Skeletal muscle tissue (tissue), 4 donors: ENCODE results near the gene PRKCA. TPM values are rescaled to one million over a fixed set of nuclear protein-coding genes. Genes with fewer than 3 reads are reported as not detected.
"Not testable (repeated sequence)": the region's sequence is repeated elsewhere in the genome, so short reads cannot be mapped to it uniquely, and the experiment has no call there.

ENCODE experiments used
- H3K27ac ChIP-seq: one replicate; pipeline ENCODE4 v1.7.0; 2013; ENCODE audit warnings: mild to moderate bottlenecking, low read depth, low read length, inconsistent platforms
- H3K27me3 ChIP-seq, 3 donors: one replicate each; pipeline ENCODE4 v1.7.0; 2013; ENCODE audit warnings: low read length in 3 of 3; ENCODE audit not compliant: control insufficient read depth in 3 of 3, insufficient read depth in 3 of 3
- H3K36me3 ChIP-seq, 3 donors: one replicate each; pipeline ENCODE4 v1.7.0; 2013; ENCODE audit warnings: low read length in 3 of 3; ENCODE audit not compliant: control insufficient read depth in 3 of 3, insufficient read depth in 3 of 3
- H3K4me1 ChIP-seq, 3 donors: one replicate each; pipeline ENCODE4 v1.7.0; 2013; ENCODE audit warnings: low read length in 3 of 3, mild to moderate bottlenecking in 3 of 3; ENCODE audit not compliant: control insufficient read depth in 3 of 3, insufficient read depth in 3 of 3
- H3K4me3 ChIP-seq, 3 donors: one replicate each; pipeline ENCODE4 v1.7.0; 2013; ENCODE audit warnings: low read length in 3 of 3
- H3K9ac ChIP-seq, 3 donors: one replicate each; pipeline ENCODE4 v1.7.0; 2013; ENCODE audit warnings: low read length in 3 of 3, mild to moderate bottlenecking in 3 of 3, moderate library complexity in 2 of 3, low read depth in 1 of 3
- H3K9me3 ChIP-seq, 3 donors: one replicate each; pipeline ENCODE4 v1.7.0; 2013; ENCODE audit warnings: low read length in 3 of 3; ENCODE audit not compliant: control insufficient read depth in 3 of 3
- total RNA-seq: library from RNA; depleted of rRNA; stranded (reverse); fragments of >200 nt; gene quantifications from one replicate; pipeline ENCODE4 v1.2.3, GENCODE V29; 2014
- donor health status: Osteomylitis.

Gene PRKCA
- total RNA-seq, 1 donor from 2014 or later: 2.1 TPM

DNA sequence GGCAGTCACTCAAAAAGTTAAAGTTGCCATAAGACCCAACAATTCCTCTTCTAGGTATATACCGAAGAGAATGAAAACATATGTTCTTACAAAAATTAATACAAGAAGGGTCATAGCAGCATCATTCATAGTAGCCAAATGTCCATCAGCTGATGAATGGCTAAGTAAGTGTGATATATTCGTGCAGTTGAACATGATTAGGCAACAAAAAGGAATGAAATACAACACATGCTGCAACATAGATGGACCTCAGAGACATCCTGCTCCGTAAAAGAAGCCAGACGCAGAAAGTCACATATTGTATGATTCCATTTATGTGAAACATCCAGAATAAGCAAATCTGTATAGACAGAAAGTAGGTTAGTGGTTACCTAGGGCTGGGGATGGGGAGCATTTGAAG is 303.1 kb downstream of the PRKCA start:
- Histone ChIP-seq H3K36me3 (no peaks in the 10 kb centered on the region), H3K27me3 (no peaks in the 10 kb centered on the region), H3K4me1 (no peaks in the 10 kb centered on the region), H3K4me3 (no peak overlapping the region), H3K9ac (no peak overlapping the region), H3K9me3 (no peaks in the 10 kb centered on the region), H3K27ac (no peak overlapping the region)

GRCh38 chr17:66610361-66611133 is 308.1 kb downstream of the PRKCA start:
- Histone ChIP-seq H3K36me3 (no peaks in the 10 kb centered on the region), H3K27ac (no peak overlapping the region), H3K4me3 (no peak overlapping the region), H3K4me1 (no peaks in the 10 kb centered on the region), H3K9ac (no peak overlapping the region), H3K27me3 (no peaks in the 10 kb centered on the region), H3K9me3 (no peaks in the 10 kb centered on the region)

GRCh38 chr17:66611397-66611796 is 309.0 kb downstream of the PRKCA start:
- Histone ChIP-seq H3K27ac (no peak overlapping the region), H3K36me3 (no peaks in the 10 kb centered on the region)

GRCh38 chr17:66612993-66613392 is 310.6 kb downstream of the PRKCA start:
- no peaks in the 10 kb centered on the region for H3K4me1 ChIP-seq
- H3K27ac ChIP-seq: no peak overlapping the region
- no peak overlapping the region for H3K4me3 ChIP-seq
- H3K9me3 ChIP-seq: no peaks in the 10 kb centered on the region
- H3K9ac ChIP-seq: no peak overlapping the region
- no peaks in the 10 kb centered on the region for H3K36me3 ChIP-seq
- H3K27me3 ChIP-seq: no peaks in the 10 kb centered on the region

More at GRCh38 chr17:66611397-66611796, 309.0 kb downstream of the PRKCA start:
- H3K9ac ChIP-seq: no peak overlapping the region
- H3K4me1 ChIP-seq: no peaks in the 10 kb centered on the region
- H3K9me3 ChIP-seq: no peaks in the 10 kb centered on the region
- H3K4me3 ChIP-seq: no peak overlapping the region
- H3K27me3 ChIP-seq: no peaks in the 10 kb centered on the region

DNA sequence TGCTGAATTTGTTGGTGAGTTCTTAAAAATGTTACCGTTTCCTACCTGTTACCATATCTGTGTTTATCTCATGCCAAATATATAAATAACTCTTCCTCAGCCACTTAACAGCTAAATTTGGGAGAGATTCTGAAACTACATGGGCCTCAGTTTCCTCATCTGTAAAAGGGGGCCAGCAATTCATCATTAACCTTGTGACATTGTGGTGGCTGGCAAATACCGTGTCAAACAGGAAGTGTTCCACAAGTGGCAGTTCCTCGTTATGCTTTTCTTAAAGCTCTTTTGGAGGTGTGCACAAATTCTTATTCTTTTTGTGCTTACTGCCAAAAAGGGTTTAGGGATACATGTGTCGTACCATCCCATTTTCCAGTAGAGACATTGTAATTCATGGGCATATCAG is 312.1 kb downstream of the PRKCA start:
- Histone ChIP-seq H3K4me1 (no peaks in the 10 kb centered on the region), H3K4me3 (no peak overlapping the region), H3K9ac (no peak overlapping the region), H3K27ac (no peak overlapping the region), H3K36me3 (no peaks in the 10 kb centered on the region), H3K9me3 (no peaks in the 10 kb centered on the region), H3K27me3 (no peaks in the 10 kb centered on the region)

GRCh38 chr17:66619206-66619605 is 316.8 kb downstream of the PRKCA start:
- H3K9me3 ChIP-seq: no peaks in the 10 kb centered on the region

GRCh38 chr17:66620528-66620927 is 318.1 kb downstream of the PRKCA start:
- Histone ChIP-seq H3K9me3 (no peaks in the 10 kb centered on the region), H3K27me3 (no peaks in the 10 kb centered on the region), H3K36me3 (no peaks in the 10 kb centered on the region), H3K9ac (no peak overlapping the region), H3K27ac (no peak overlapping the region), H3K4me1 (no peaks in the 10 kb centered on the region), H3K4me3 (no peak overlapping the region)

More at GRCh38 chr17:66619206-66619605, 316.8 kb downstream of the PRKCA start:
- H3K27me3 ChIP-seq: no peaks in the 10 kb centered on the region
- no peaks in the 10 kb centered on the region for H3K4me1 ChIP-seq
- no peak overlapping the region for H3K4me3 ChIP-seq
- H3K27ac ChIP-seq: no peak overlapping the region
- no peak overlapping the region for H3K9ac ChIP-seq
- no peaks in the 10 kb centered on the region for H3K36me3 ChIP-seq

DNA sequence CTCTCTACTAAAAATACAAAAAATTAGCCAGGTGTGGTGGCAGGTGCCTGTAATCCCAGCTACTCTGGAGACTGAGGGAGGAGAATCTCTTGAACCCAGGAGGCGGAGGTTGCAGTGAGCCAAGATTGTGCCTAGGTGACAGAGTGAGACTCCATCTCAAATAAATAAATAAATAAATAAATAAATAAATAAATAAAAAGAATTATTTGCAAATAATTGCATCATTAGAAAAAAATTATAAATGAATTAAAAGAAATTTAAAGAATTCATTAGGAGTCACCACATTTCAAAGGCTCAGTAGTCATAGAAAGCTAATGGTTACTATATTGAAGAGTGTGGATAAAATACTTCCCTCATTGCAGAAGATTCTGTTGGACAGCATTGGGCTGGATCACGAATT is 322.2 kb downstream of the PRKCA start:
- not testable (repeated sequence) for H3K9ac ChIP-seq, H3K27me3 ChIP-seq

DNA sequence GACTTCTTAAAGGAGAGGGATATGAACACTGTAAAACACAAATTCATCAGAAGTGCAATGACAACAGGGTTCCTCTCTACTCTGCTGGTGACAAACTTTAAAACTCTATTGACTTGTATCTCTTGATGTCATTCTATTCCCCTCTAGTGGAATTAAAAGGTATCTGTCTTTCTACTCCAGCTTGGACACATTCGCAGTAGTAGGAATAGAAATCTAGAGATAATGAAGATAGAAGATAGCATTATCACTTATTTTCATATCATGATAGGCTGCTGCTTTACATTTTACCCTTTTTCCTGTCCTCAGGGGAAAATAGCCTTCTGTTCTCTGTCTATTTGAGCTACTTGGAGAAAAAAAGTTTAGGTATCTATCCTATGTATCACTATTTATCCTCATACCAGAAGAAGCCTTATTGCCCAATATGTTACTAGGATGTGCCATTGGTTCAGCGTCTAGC is 322.9 kb downstream of the PRKCA start:
- Histone ChIP-seq H3K27ac (no peak overlapping the region), H3K36me3 (no peaks in the 10 kb centered on the region), H3K4me3 (no peak overlapping the region), H3K9me3 (no peaks in the 10 kb centered on the region), H3K9ac (no peak overlapping the region), H3K27me3 (no peaks in the 10 kb centered on the region), H3K4me1 (peaks cover 0 to 2% (median 0%) of the 10 kb centered on the region in 3 donors)

More for the DNA sequence above, 322.2 kb downstream of the PRKCA start:
- not testable (repeated sequence) for H3K4me1 ChIP-seq, H3K9me3 ChIP-seq, H3K27ac ChIP-seq, H3K36me3 ChIP-seq, H3K4me3 ChIP-seq

DNA sequence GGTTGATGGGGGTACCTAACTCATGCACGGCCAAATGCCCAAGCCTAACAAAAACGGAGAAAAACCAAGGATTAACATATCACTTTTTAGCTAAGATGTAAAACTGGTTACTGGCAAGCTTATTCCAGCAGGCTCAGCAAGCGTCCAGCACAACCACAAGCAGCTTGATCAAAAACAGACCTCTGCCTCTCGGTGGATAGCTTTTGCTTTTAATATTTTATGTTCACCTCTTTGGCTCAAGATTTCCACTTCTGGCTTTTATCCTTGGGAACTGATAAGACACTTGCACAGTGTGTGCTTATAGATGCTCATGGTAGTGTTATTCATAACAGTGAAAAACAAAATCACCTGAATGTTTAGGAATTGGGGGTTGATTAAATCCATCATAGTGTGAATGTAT is 325.6 kb downstream of the PRKCA start:
- H3K36me3 ChIP-seq: no peaks in the 10 kb centered on the region
- H3K4me3 ChIP-seq: no peak overlapping the region
- H3K27me3 ChIP-seq: no peaks in the 10 kb centered on the region
- H3K4me1 ChIP-seq: peaks cover 0 to 9% (median 3%) of the 10 kb centered on the region in 3 donors
- no peak overlapping the region for H3K27ac ChIP-seq
- no peak overlapping the region for H3K9ac ChIP-seq
- no peaks in the 10 kb centered on the region for H3K9me3 ChIP-seq
